ENCODE measurements around the gene BCAS3.

- TF ChIP-seq CTCF (IDR thresholded peaks at IDR 0.05) (no peak), POLR2A (IDR thresholded peaks at IDR 0.05) (no peak)
Observed at GRCh38 chr17:61384354-61384691, 706.7 kb downstream of the BCAS3 start.

Measured in heart left ventricle (tissue), 13 donors.